Panc1 (cell line): ENCODE measurements around the gene MUC5B. TPM values are rescaled to one million over a fixed set of nuclear protein-coding genes. Genes with fewer than 3 reads are reported as not detected.

Experiments used
- ATAC-seq: fragments of 200-7000 bp; cut with Tn5 transposase; 2 replicates; pipeline ENCODE4 v1.9.1; 2020; ENCODE audit warnings: mild to moderate bottlenecking, moderate library complexity
- BruUV-seq: library from RNA; stranded (reverse); fragments of 400-500 nt; replicated peaks from 2 replicates; lab custom pipeline; 2021; lab: Mats Ljungman, UMichigan
- CTCF ChIA-PET: fragments of 300-600 bp; sonication (Branson Sonifier 250); formaldehyde crosslinking; loops from one replicate; lab custom pipeline; 2022; ENCODE audit warnings: antibody characterized with exemption; lab: Charles Lee
- POLR2A ChIA-PET: fragments of 300-600 bp; sonication (Branson Sonifier 250); formaldehyde crosslinking; loops from one replicate; lab custom pipeline; 2022; ENCODE audit warnings: antibody characterized with exemption; lab: Charles Lee
- DNase-seq: peaks from one replicate; pipeline ENCODE4 v3.0.0-alpha.2; 2010; ENCODE audit warnings: low read depth, low spot score
- H3K27ac ChIP-seq: 2 replicates; pipeline ENCODE4 v1.5.1; 2011; ENCODE audit warnings: mild to moderate bottlenecking, low read length, inconsistent platforms
- H3K27me3 ChIP-seq: fragments of 200-500 bp; sonication (Bioruptor generic); 2 replicates; pipeline ENCODE4 v1.6.0; 2014; ENCODE audit warnings: low read length, inconsistent platforms; ENCODE audit not compliant: control insufficient read depth, insufficient read depth
- H3K36me3 ChIP-seq: fragments of 200-500 bp; sonication (Bioruptor generic); 2 replicates; pipeline ENCODE4 v1.5.1; 2014; ENCODE audit warnings: inconsistent platforms, mild to moderate bottlenecking, low read length, moderate library complexity; ENCODE audit not compliant: control insufficient read depth, insufficient read depth
- H3K4me1 ChIP-seq: 2 replicates; pipeline ENCODE4 v1.5.1; 2011; ENCODE audit warnings: inconsistent platforms, mild to moderate bottlenecking, low read length, moderate library complexity; ENCODE audit not compliant: control insufficient read depth, insufficient read depth
- H3K4me3 ChIP-seq, 2 experiments: 2 replicates each; pipeline ENCODE4 v1.5.1; 2011 to 2012; ENCODE audit warnings: low read depth in 2 of 2, low read length in 2 of 2, mild to moderate bottlenecking in 2 of 2, inconsistent platforms in 1 of 2, moderate library complexity in 1 of 2
- H3K9me3 ChIP-seq: fragments of 200-500 bp; sonication (Bioruptor generic); 2 replicates; pipeline ENCODE4 v1.5.1; 2014; ENCODE audit warnings: low read depth, mild to moderate bottlenecking, inconsistent platforms, low read length, moderate library complexity; ENCODE audit not compliant: control insufficient read depth, insufficient read depth
- CTCF ChIP-seq: fragments of 450-650 bp; IDR thresholded peaks from 2 replicates; pipeline ENCODE4 v1.5.1; 2017; ENCODE audit warnings: mild to moderate bottlenecking
- POLR2AphosphoS5 ChIP-seq: IDR thresholded peaks from 2 replicates; pipeline ENCODE4 v1.6.1; 2012; ENCODE audit warnings: mild to moderate bottlenecking, low read depth, low read length, moderate library complexity
- SIN3A ChIP-seq: IDR thresholded peaks from 2 replicates; pipeline ENCODE4 v1.6.1; 2012; ENCODE audit warnings: low read depth, mild to moderate bottlenecking, low read length, moderate library complexity, borderline replicate concordance; ENCODE audit not compliant: insufficient read depth
- TCF7L2 ChIP-seq: IDR thresholded peaks from 2 replicates; pipeline ENCODE4 v1.6.1; 2011; ENCODE audit warnings: mild to moderate bottlenecking, low read depth, low read length, inconsistent platforms
- in situ Hi-C: cut with HindIII; loops from 2 replicates; pipeline ENCODE4 v1.10.0; 2016; ENCODE audit warnings: low sequenced_read_pairs, low pct_unique_long_range_greater_than_20kb
- intact Hi-C: fragments of 100-400 bp; cut with micrococcal nuclease; formaldehyde crosslinking; loops from one replicate; pipeline ENCODE4 v1.10.0; 2022; ENCODE audit not compliant: unreplicated experiment
- total RNA-seq: library from RNA; stranded (reverse); gene quantifications from one replicate; pipeline ENCODE4 v1.2.1, GENCODE V29; 2021; ENCODE audit not compliant: unreplicated experiment
- TF ChIP-seq, protein P1 (sequence below), 2 experiments: IDR thresholded peaks; 2 replicates each; pipeline ENCODE4 v1.6.1; 2011 to 2012; ENCODE audit warnings: low read depth in 2 of 2, control low read depth in 1 of 2, low read length in 1 of 2, mild to moderate bottlenecking in 1 of 2, moderate library complexity in 1 of 2; ENCODE audit not compliant: insufficient read depth in 1 of 2

Gene MUC5B
- total RNA-seq, 1 experiment from 2014 or later, result 1.2 TPM

DNA sequence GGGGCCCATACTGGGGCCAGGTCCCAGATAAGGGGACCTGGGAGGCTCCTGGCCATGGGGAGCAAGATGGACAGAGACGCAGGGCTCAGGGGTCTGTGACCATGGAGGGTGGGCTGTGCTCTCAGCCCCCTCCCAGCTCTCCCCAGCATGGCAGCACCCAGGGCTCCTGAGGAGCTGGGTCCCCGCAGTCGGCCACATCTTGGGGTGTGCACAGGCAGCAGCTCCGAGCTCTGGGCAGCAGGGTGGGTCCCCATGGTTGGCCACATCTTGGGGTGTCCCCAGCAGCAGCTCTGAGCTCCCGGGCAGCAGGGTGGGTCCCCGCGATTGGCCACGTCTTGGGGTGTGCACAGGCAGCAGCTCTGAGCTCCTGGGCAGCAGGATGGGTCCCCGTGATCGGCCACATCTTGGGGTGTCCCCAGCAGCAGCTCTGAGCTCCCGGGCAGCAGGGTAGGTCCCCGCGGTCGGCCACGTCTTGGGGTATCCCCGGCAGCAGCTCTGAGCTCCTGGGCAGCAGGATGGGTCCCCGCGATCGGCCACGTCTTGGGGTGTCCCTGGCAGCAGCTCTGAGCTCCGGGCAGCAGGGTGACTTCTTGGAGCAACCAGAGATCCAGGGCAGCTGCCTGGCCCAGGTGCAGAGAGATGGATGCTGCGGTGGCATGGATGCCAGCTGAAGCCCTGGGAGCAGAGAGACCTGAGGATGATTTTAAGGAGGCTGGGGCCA is 18.3 kb upstream of the MUC5B start:
- no peaks in the 10 kb centered on the region for H3K9me3 ChIP-seq
- ChIA-PET CTCF (interaction anchor here (0.6 kb wide), 1 partner anchor 321 kb away, joined by 6 read pairs; no protein-coding TSS in a partner anchor), POLR2A (interaction anchor here (0.7 kb wide), 1 partner anchor 377 kb away, joined by 7 read pairs; no protein-coding TSS in a partner anchor)
- no TSS peak for BruUV-seq
- in situ Hi-C loops, result no loop called here
- no peak overlapping the region for H3K27ac ChIP-seq
- no peak overlapping the region for H3K4me3 ChIP-seq
- ATAC-seq (no peak), DNase-seq (no peak)
- no peaks in the 10 kb centered on the region for H3K27me3 ChIP-seq
- H3K4me1 ChIP-seq, result peaks cover 18% of the 10 kb centered on the region
- intact Hi-C loops, result loop anchor here (10.0 kb wide), 1 partner anchor 310 kb away; no protein-coding TSS in a partner anchor
- no peaks in the 10 kb centered on the region for H3K36me3 ChIP-seq
- TF ChIP-seq, protein P1, sequence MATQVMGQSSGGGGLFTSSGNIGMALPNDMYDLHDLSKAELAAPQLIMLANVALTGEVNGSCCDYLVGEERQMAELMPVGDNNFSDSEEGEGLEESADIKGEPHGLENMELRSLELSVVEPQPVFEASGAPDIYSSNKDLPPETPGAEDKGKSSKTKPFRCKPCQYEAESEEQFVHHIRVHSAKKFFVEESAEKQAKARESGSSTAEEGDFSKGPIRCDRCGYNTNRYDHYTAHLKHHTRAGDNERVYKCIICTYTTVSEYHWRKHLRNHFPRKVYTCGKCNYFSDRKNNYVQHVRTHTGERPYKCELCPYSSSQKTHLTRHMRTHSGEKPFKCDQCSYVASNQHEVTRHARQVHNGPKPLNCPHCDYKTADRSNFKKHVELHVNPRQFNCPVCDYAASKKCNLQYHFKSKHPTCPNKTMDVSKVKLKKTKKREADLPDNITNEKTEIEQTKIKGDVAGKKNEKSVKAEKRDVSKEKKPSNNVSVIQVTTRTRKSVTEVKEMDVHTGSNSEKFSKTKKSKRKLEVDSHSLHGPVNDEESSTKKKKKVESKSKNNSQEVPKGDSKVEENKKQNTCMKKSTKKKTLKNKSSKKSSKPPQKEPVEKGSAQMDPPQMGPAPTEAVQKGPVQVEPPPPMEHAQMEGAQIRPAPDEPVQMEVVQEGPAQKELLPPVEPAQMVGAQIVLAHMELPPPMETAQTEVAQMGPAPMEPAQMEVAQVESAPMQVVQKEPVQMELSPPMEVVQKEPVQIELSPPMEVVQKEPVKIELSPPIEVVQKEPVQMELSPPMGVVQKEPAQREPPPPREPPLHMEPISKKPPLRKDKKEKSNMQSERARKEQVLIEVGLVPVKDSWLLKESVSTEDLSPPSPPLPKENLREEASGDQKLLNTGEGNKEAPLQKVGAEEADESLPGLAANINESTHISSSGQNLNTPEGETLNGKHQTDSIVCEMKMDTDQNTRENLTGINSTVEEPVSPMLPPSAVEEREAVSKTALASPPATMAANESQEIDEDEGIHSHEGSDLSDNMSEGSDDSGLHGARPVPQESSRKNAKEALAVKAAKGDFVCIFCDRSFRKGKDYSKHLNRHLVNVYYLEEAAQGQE (IDR thresholded peaks at IDR 0.05; ENCODE audit: insufficient read depth in 1 of 2, low read depth in 2 of 2, low read length in 1 of 2), result no peak
- TF ChIP-seq SIN3A, result no peak
- no peak for TF ChIP-seq CTCF
- no peak for TF ChIP-seq TCF7L2
- TF ChIP-seq POLR2AphosphoS5, result no peak

GRCh38 chr11:1205121-1205986 is 17.5 kb upstream of the MUC5B start:
- H3K4me1 ChIP-seq, result peaks cover 18% of the 10 kb centered on the region
- no peak for TF ChIP-seq TCF7L2
- TF ChIP-seq, protein P1 (IDR thresholded peaks at IDR 0.05; ENCODE audit: insufficient read depth in 1 of 2, low read depth in 2 of 2, low read length in 1 of 2), result no peak
- TF ChIP-seq SIN3A, result no peak
- TF ChIP-seq CTCF, result no peak
- TF ChIP-seq POLR2AphosphoS5, result no peak
- H3K27me3 ChIP-seq, result no peaks in the 10 kb centered on the region
- ATAC-seq (no peak), DNase-seq (no peak)
- peaks cover under 1% of the 10 kb centered on the region; the same call in 1 of the 2 replicates for H3K9me3 ChIP-seq
- no peak overlapping the region for H3K4me3 ChIP-seq
- intact Hi-C loops (loop anchor here (10.0 kb wide), 1 partner anchor 309 kb away; no protein-coding TSS in a partner anchor), in situ Hi-C loops (no loop called here)
- no peaks in the 10 kb centered on the region for H3K36me3 ChIP-seq
- no peak overlapping the region for H3K27ac ChIP-seq
- no TSS peak for BruUV-seq
- ChIA-PET POLR2A (interaction anchor here (0.7 kb wide), 1 partner anchor 376 kb away, joined by 7 read pairs; no protein-coding TSS in a partner anchor), CTCF (interaction anchor here (0.6 kb wide), 1 partner anchor 320 kb away, joined by 6 read pairs; no protein-coding TSS in a partner anchor)
